Dermis blood vessel endothelial cell (primary cell): ENCODE results near the gene PALS1. TPM values are rescaled to one million over a fixed set of nuclear protein-coding genes. Genes with fewer than 3 reads are reported as not detected.
"Not testable (repeated sequence)": the region's sequence is repeated elsewhere in the genome, so short reads cannot be mapped to it uniquely, and the experiment has no call there.

Experiments used
- DNase-seq: peaks from one replicate; pipeline ENCODE4 v3.0.0; 2010
- total RNA-seq: library from RNA; depleted of rRNA; stranded (reverse); fragments of >200 nt; gene quantifications from 2 replicates; pipeline ENCODE4 v1.2.3, GENCODE V29; 2014

The PALS1 gene
- total RNA-seq, 1 donor from 2014 or later: 34.2 TPM

GRCh38 chr14:67260965-67261364 is 19.7 kb downstream of the PALS1 start:
- no peak for DNase-seq

- peak; percentile 39 for DNase-seq
These were observed 22.4 kb downstream of the PALS1 start for GRCh38 chr14:67263499-67264149.

GRCh38 chr14:67265131-67265530 is 23.9 kb downstream of the PALS1 start:
- DNase-seq: no peak

DNA sequence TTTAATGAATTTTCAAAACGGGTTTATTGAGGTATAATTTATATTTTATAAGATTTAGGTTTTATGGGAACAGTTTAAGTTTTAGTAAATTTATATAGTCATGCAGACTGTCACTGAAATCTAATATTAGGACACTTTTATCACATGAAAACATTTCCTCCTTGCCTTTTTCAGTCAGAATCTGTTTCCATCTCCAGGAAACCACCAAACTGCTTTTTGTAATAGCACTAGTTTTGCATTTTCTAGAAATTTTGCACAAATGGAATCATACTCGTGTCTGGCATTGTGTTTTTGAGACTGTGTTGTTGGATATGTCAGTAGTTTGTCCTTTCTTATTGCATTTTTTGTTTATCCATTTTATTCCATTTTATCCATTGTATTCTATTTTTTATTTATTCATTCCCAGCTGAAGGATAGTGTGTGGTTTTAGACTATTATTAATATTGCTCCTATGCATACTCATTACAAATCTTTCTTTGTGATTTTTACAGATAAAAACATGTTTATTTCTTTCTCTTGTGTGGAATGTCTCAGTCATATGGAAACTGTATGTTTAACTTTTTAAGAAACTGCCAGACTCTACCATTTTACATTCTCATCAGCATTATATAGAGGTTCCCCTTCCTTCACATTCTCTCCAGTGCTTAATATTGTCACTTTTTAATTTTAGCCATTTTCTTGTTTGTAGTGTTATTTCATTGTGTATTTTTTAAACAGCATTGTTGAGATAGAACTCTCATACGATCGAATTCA is 26.5 kb downstream of the PALS1 start:
- DNase-seq: no peak

- no peak for DNase-seq
These were observed 27.4 kb downstream of the PALS1 start for GRCh38 chr14:67268426-67269150.

GRCh38 chr14:67269298-67270060 is 28.2 kb downstream of the PALS1 start:
- DNase-seq: peak; percentile 47

GRCh38 chr14:67270145-67270753 is 29.0 kb downstream of the PALS1 start:
- DNase-seq: no peak

DNA sequence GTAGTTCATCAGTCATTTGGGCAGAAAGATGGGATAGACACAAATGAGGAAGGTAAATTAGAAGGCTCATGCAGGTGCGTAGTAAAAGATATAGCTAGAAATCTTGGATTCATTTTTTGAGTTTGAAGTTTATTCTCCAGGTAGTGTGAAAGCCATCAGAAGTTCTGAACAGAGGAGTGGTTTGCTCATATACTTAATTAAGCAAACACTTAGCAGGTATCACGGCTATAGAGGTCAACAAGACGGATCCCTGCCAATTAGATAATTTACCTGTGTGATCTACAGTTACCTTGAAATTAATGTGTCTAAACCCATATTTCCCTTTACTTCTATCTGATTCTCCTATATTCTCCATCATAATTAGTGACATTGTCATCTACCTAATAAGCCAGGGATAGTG is 29.7 kb downstream of the PALS1 start:
- no peak for DNase-seq

DNA sequence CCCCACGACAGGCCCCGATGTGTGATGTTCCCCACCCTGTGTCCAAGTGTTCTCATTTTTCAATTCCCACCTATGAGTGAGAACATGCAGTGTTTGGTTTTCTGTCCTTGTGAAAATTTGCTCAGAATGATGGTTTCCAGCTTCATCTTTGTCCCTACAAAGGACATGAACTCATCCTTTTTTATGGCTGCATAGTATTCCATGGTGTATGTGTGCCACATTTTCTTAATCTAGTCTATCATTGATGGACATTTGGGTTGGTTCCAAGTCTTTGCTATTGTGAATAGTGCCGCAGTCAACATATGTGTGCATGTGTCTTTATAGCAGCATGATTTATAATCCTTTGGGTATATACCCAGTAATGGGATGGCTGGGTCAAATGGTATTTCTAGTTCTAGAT is 32.0 kb downstream of the PALS1 start:
- DNase-seq: not testable (repeated sequence)

DNA sequence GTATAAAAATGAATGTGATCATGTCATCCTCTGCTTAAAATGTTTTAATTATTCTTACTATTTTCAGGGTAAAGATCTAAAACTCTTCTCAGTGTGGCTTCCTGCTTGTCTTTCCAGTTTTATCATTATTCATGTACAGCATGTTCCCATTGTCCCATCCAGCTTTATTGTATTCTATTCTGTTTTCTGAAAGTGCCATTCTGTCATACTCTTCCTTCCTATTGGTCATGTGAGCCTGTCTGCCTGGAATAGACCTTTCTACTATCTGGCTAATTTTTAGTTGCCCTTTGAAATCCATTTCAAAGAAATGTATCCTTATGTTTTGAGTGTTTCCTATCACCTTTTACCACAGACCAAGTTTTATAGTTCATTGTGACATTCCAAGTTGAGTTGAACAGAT is 34.9 kb downstream of the PALS1 start:
- peak; percentile 40 for DNase-seq

- DNase-seq: no peak
These were observed 39.3 kb downstream of the PALS1 start for GRCh38 chr14:67280506-67280905.

DNA sequence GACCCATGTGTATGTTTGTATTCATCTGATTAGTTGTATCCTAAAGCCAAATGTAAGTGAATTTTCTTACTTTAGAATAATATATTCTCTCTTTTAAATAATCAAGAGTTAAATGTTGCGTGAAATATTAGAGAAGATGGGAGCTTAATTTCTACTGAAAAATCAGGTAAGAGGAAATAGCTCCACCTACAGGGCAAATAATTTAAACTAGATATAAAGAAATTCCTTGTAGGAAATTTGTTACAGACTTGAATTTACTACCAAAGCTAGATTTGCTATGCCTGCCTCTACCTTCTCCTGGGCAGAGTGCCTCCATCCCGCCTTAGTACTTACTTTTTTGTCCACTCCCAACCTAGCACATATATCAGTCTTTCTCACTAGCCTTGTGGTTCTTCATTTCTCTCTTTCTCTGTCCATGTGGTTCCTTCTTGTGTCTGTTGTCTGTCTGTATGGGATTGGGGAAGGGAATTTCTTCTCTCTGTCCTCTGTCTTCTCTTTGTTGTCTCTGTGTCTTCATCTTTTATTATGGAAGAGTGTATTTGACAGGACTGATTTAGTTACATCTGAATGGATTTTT is 44.7 kb downstream of the PALS1 start:
- peak; percentile 65 for DNase-seq

Other genes with a start within 250 kb of the PALS1 start
- gene GARIN2, start 52.0 kb upstream of the PALS1 start, total RNA-seq: not detected in 2 replicates
- gene ATP6V1D, start 118.4 kb downstream of the PALS1 start, total RNA-seq: 68.4 and 84.6 TPM in 2 replicates
- gene EIF2S1, start 118.9 kb downstream of the PALS1 start, total RNA-seq: 281 and 287 TPM in 2 replicates
- gene PLEK2, start 170.7 kb downstream of the PALS1 start, total RNA-seq: 1.4 TPM in 2 replicates
- 1.1 and 1.4 TPM in 2 replicates for gene TMEM229B, start 247.3 kb downstream of the PALS1 start, total RNA-seq